GM23338 (cell line): ENCODE data around the gene PPP1R36. TPM values are rescaled to one million over a fixed set of nuclear protein-coding genes. Genes with fewer than 3 reads are reported as not detected.

Source experiments
- ATAC-seq: fragments of 200-7000 bp; cut with Tn5 transposase; 3 replicates; pipeline ENCODE4 v1.9.1; 2020
- DNase-seq: peaks from one replicate; pipeline ENCODE4 v3.0.0-alpha.2; 2015; ENCODE audit warnings: low spot score
- H2AFZ ChIP-seq: fragments of 200-600 bp; sonication (generic); 2 replicates; pipeline ENCODE4 v1.8.0; 2016; ENCODE audit warnings: antibody characterized with exemption, mild to moderate bottlenecking, moderate library complexity
- H3F3A ChIP-seq: fragments of 200-600 bp; sonication (generic); replicated peaks from 2 replicates; pipeline ENCODE4 v1.8.0; 2017; ENCODE audit warnings: antibody characterized with exemption, mixed run types, low read depth
- H3K27ac ChIP-seq: fragments of 200-600 bp; sonication (generic); 2 replicates; pipeline ENCODE4 v1.6.1; 2016; ENCODE audit warnings: low read depth
- H3K27me3 ChIP-seq: fragments of 200-600 bp; sonication (generic); 2 replicates; pipeline ENCODE4 v1.8.0; 2016; ENCODE audit warnings: mild to moderate bottlenecking, mixed run types, moderate library complexity; ENCODE audit not compliant: insufficient read depth
- H3K36me3 ChIP-seq: fragments of 200-600 bp; sonication (generic); 2 replicates; pipeline ENCODE4 v1.8.0; 2016; ENCODE audit warnings: mild to moderate bottlenecking; ENCODE audit not compliant: insufficient read depth
- H3K4me1 ChIP-seq: fragments of 200-600 bp; sonication (generic); 2 replicates; pipeline ENCODE4 v1.8.0; 2016; ENCODE audit warnings: mild to moderate bottlenecking, moderate library complexity; ENCODE audit not compliant: insufficient read depth
- H3K4me2 ChIP-seq: fragments of 200-600 bp; sonication (generic); 2 replicates; pipeline ENCODE4 v1.7.1; 2017; ENCODE audit warnings: mixed run types
- H3K4me3 ChIP-seq: fragments of 200-600 bp; sonication (generic); 2 replicates; pipeline ENCODE4 v1.6.1; 2016; ENCODE audit warnings: mixed run types
- H3K79me2 ChIP-seq: fragments of 200-600 bp; sonication (generic); replicated peaks from 2 replicates; pipeline ENCODE4 v1.8.0; 2017; ENCODE audit warnings: mild to moderate bottlenecking; ENCODE audit not compliant: insufficient read depth
- H3K9me2 ChIP-seq: fragments of 200-600 bp; sonication (generic); 2 replicates; pipeline ENCODE4 v1.8.0; 2017; ENCODE audit not compliant: insufficient read depth
- H4K20me1 ChIP-seq: fragments of 200-600 bp; sonication (generic); replicated peaks from 2 replicates; pipeline ENCODE4 v1.8.0; 2017; ENCODE audit warnings: mild to moderate bottlenecking; ENCODE audit not compliant: insufficient read depth
- H3K27ac Mint-ChIP-seq: 2 replicates; pipeline ENCODE4 v1.8.0; 2020; ENCODE audit warnings: inconsistent platforms, mild to moderate bottlenecking, moderate library complexity, mixed read lengths
- H3K27me3 Mint-ChIP-seq: 3 replicates; pipeline ENCODE4 v1.8.0; 2022; ENCODE audit warnings: low read depth, mild to moderate bottlenecking, moderate library complexity, mixed read lengths, inconsistent platforms; ENCODE audit not compliant: insufficient read depth, poor library complexity
- H3K36me3 Mint-ChIP-seq: 3 replicates; pipeline ENCODE4 v1.8.0; 2021; ENCODE audit warnings: low read depth, mild to moderate bottlenecking, inconsistent platforms, moderate library complexity, mixed read lengths
- H3K4me1 Mint-ChIP-seq: 3 replicates; pipeline ENCODE4 v1.8.0; 2020; ENCODE audit warnings: mild to moderate bottlenecking, inconsistent platforms, mixed read lengths
- H3K4me3 Mint-ChIP-seq: 3 replicates; pipeline ENCODE4 v1.8.0; 2021; ENCODE audit warnings: moderate library complexity, mild to moderate bottlenecking, inconsistent platforms, mixed read lengths
- H3K9me3 Mint-ChIP-seq: 3 replicates; pipeline ENCODE4 v1.8.0; 2020; ENCODE audit warnings: moderate library complexity, mild to moderate bottlenecking, inconsistent platforms, mixed read lengths
- CREB1 ChIP-seq: fragments of 250-450 bp; sonication (Bioruptor Pico); IDR thresholded peaks from 2 replicates; pipeline ENCODE4 v1.5.0; 2020; ENCODE audit warnings: low read depth, mild to moderate bottlenecking, moderate library complexity
- CTCF ChIP-seq, 2 experiments: fragments of 200-600 bp in 1 of 2; sonication (generic) in 1 of 2; conservative IDR thresholded peaks; 2 replicates each; pipeline versions ENCODE4 v1.5.1 to v1.6.1; 2016 to 2017; ENCODE audit warnings: antibody characterized with exemption in 2 of 2, low read depth in 2 of 2, mild to moderate bottlenecking in 2 of 2, moderate library complexity in 1 of 2
- EZH2 ChIP-seq: fragments of 200-600 bp; sonication (generic); IDR thresholded peaks from one replicate; pipeline ENCODE4 v1.8.0; 2017; ENCODE audit warnings: antibody characterized with exemption, mild to moderate bottlenecking, low read depth; ENCODE audit not compliant: unreplicated experiment
- EZH2phosphoT487 ChIP-seq: fragments of 200-600 bp; sonication (generic); IDR thresholded peaks from one replicate; pipeline ENCODE4 v1.8.1; 2018; ENCODE audit warnings: antibody characterized with exemption; ENCODE audit not compliant: unreplicated experiment
- JUNB ChIP-seq: IDR thresholded peaks from one replicate; pipeline ENCODE4 v1.6.1; 2016; ENCODE audit warnings: antibody characterized with exemption; ENCODE audit not compliant: unreplicated experiment
- NANOG ChIP-seq: IDR thresholded peaks from 2 replicates; pipeline ENCODE4 v1.6.1; 2016; ENCODE audit warnings: antibody characterized with exemption, borderline replicate concordance
- POLR2AphosphoS5 ChIP-seq: IDR thresholded peaks from 2 replicates; pipeline ENCODE4 v1.6.1; 2016; ENCODE audit warnings: antibody characterized with exemption, low read depth
- STAT1 ChIP-seq: IDR thresholded peaks from one replicate; pipeline ENCODE4 v1.6.1; 2016; ENCODE audit warnings: antibody characterized with exemption; ENCODE audit not compliant: unreplicated experiment
- ZNF114 ChIP-seq: fragments of 250-450 bp; sonication (Bioruptor Pico); IDR thresholded peaks from 2 replicates; pipeline ENCODE4 v1.5.0; 2020; ENCODE audit warnings: mild to moderate bottlenecking, moderate library complexity
- ZNF331 ChIP-seq: fragments of 250-450 bp; sonication (Bioruptor Pico); IDR thresholded peaks from 2 replicates; pipeline ENCODE4 v1.5.0; 2020; ENCODE audit warnings: low read depth, mild to moderate bottlenecking, moderate library complexity
- ZNF462 ChIP-seq: fragments of 250-450 bp; sonication (Bioruptor Pico); IDR thresholded peaks from 2 replicates; pipeline ENCODE4 v1.5.0; 2020; ENCODE audit warnings: mild to moderate bottlenecking, moderate library complexity
- polyA plus RNA-seq: library from polyadenylated mRNA; unstranded; fragments of >200 nt; fragmentation: Nextera tagmentation; extraction: Ambion mirVana; gene quantifications from 2 replicates; pipeline ENCODE4 v1.2.1, GENCODE V29; 2016
- total RNA-seq: library from RNA; depleted of rRNA; stranded (reverse); fragments of >200 nt; shearing (Covaris generic); gene quantifications from 2 replicates; pipeline ENCODE4 v1.2.3, GENCODE V29; 2014
- TF ChIP-seq, protein P1 (sequence below): IDR thresholded peaks from one replicate; pipeline ENCODE4 v1.6.1; 2018; ENCODE audit warnings: antibody characterized with exemption; ENCODE audit not compliant: unreplicated experiment
- TF ChIP-seq, protein P2 (sequence below): IDR thresholded peaks from 2 replicates; pipeline ENCODE4 v1.6.1; 2016; ENCODE audit warnings: antibody characterized with exemption

Gene PPP1R36
- total and polyA plus RNA-seq, 2 experiments from 2014 or later, result 0.42 to 1.4 TPM

- H2AFZ ChIP-seq, result no peak overlapping the region
- ATAC-seq (no peak), DNase-seq (no peak)
- H3K27ac Mint-ChIP-seq, result no peak overlapping the region
- no peak overlapping the region for H3K4me3 ChIP-seq
- H4K20me1 ChIP-seq, result no peaks in the 10 kb centered on the region
- H3F3A ChIP-seq, result no peaks in the 10 kb centered on the region
- H3K27ac ChIP-seq, result no peak overlapping the region
- no peak overlapping the region for H3K4me3 Mint-ChIP-seq
- no peak overlapping the region for H3K4me2 ChIP-seq
- H3K4me1 ChIP-seq, result no peaks in the 10 kb centered on the region
- H3K9me3 Mint-ChIP-seq, result no peaks in the 10 kb centered on the region
- H3K27me3 Mint-ChIP-seq, result no peaks in the 10 kb centered on the region
- peaks cover 9% of the 10 kb centered on the region for H3K4me1 Mint-ChIP-seq
- no peaks in the 10 kb centered on the region for H3K36me3 ChIP-seq
- H3K9me2 ChIP-seq, result no peaks in the 10 kb centered on the region
- no peaks in the 10 kb centered on the region for H3K27me3 ChIP-seq
- H3K79me2 ChIP-seq, result no peaks in the 10 kb centered on the region
- TF ChIP-seq EZH2phosphoT487 (no peak), ZNF114 (CRISPR knock-in tag) (no peak), CTCF (conservative IDR thresholded peaks at IDR 0.05; ENCODE audit: low read depth in 2 of 2) (no peak), STAT1 (no peak), NANOG (no peak), EZH2 (no peak), ZNF331 (CRISPR knock-in tag) (no peak), ZNF462 (no peak), JUNB (no peak), POLR2AphosphoS5 (no peak), CREB1 (CRISPR knock-in tag) (no peak)
- TF ChIP-seq, protein P1, sequence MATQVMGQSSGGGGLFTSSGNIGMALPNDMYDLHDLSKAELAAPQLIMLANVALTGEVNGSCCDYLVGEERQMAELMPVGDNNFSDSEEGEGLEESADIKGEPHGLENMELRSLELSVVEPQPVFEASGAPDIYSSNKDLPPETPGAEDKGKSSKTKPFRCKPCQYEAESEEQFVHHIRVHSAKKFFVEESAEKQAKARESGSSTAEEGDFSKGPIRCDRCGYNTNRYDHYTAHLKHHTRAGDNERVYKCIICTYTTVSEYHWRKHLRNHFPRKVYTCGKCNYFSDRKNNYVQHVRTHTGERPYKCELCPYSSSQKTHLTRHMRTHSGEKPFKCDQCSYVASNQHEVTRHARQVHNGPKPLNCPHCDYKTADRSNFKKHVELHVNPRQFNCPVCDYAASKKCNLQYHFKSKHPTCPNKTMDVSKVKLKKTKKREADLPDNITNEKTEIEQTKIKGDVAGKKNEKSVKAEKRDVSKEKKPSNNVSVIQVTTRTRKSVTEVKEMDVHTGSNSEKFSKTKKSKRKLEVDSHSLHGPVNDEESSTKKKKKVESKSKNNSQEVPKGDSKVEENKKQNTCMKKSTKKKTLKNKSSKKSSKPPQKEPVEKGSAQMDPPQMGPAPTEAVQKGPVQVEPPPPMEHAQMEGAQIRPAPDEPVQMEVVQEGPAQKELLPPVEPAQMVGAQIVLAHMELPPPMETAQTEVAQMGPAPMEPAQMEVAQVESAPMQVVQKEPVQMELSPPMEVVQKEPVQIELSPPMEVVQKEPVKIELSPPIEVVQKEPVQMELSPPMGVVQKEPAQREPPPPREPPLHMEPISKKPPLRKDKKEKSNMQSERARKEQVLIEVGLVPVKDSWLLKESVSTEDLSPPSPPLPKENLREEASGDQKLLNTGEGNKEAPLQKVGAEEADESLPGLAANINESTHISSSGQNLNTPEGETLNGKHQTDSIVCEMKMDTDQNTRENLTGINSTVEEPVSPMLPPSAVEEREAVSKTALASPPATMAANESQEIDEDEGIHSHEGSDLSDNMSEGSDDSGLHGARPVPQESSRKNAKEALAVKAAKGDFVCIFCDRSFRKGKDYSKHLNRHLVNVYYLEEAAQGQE, result no peak
- TF ChIP-seq, protein P2, sequence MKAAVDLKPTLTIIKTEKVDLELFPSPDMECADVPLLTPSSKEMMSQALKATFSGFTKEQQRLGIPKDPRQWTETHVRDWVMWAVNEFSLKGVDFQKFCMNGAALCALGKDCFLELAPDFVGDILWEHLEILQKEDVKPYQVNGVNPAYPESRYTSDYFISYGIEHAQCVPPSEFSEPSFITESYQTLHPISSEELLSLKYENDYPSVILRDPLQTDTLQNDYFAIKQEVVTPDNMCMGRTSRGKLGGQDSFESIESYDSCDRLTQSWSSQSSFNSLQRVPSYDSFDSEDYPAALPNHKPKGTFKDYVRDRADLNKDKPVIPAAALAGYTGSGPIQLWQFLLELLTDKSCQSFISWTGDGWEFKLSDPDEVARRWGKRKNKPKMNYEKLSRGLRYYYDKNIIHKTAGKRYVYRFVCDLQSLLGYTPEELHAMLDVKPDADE, result no peak
- no peaks in the 10 kb centered on the region for H3K36me3 Mint-ChIP-seq
Observed at GRCh38 chr14:64620910-64621309, 71.1 kb downstream of the PPP1R36 start.
